Lower lobe of right lung (tissue), 2 donors: ENCODE results near the gene TBX4. TPM values are rescaled to one million over a fixed set of nuclear protein-coding genes. Genes with fewer than 3 reads are reported as not detected.
A peak's percentile ranks its signal among the peaks of the same experiment; 100 is the strongest.

Experiments
- ATAC-seq, 2 donors: fragments of 200-7000 bp; cut with Tn5 transposase; one replicate each; pipeline ENCODE4 v1.9.1; 2020 to 2022; ENCODE audit warnings: mild to moderate bottlenecking in 2 of 2, moderate library complexity in 2 of 2
- DNase-seq: peaks from one replicate; pipeline ENCODE4 v3.0.0-alpha.2; 2020
- H3K27ac ChIP-seq: fragments of 200-600 bp; one replicate; pipeline ENCODE4 v1.8.0; 2022
- H3K27me3 ChIP-seq: fragments of 200-600 bp; one replicate; pipeline ENCODE4 v1.8.0; 2022; ENCODE audit warnings: low read depth
- H3K36me3 ChIP-seq: fragments of 200-600 bp; one replicate; pipeline ENCODE4 v1.8.0; 2022; ENCODE audit warnings: mild to moderate bottlenecking
- H3K4me1 ChIP-seq: fragments of 200-600 bp; one replicate; pipeline ENCODE4 v1.8.0; 2022
- H3K4me3 ChIP-seq: fragments of 200-600 bp; one replicate; pipeline ENCODE4 v1.8.0; 2022; ENCODE audit warnings: mild to moderate bottlenecking
- H3K9me3 ChIP-seq: fragments of 200-600 bp; one replicate; pipeline ENCODE4 v1.8.0; 2022
- intact Hi-C: fragments of 100-400 bp; cut with DNase I; formaldehyde crosslinking; loops from one replicate; pipeline ENCODE4 v1.11.0; 2022
- total RNA-seq: library from RNA; stranded (reverse); fragmentation: NEBNext Ultra II Directional; extraction: Animal tissue kit (Norgen Biotek cat#: 25700); gene quantifications from one replicate; pipeline ENCODE4 v1.2.1, GENCODE V29; 2021
- TF ChIP-seq, protein P1 (sequence below): fragments of 200-600 bp; IDR thresholded peaks from one replicate; pipeline ENCODE4 v1.8.0; 2022; ENCODE audit warnings: antibody characterized with exemption, mild to moderate bottlenecking
- donor health status: DM: no; HTN: yes; CAD: no; lungs with severe emphysema.

Gene TBX4
- total RNA-seq, 1 donor from 2014 or later, result 22.3 TPM

DNA sequence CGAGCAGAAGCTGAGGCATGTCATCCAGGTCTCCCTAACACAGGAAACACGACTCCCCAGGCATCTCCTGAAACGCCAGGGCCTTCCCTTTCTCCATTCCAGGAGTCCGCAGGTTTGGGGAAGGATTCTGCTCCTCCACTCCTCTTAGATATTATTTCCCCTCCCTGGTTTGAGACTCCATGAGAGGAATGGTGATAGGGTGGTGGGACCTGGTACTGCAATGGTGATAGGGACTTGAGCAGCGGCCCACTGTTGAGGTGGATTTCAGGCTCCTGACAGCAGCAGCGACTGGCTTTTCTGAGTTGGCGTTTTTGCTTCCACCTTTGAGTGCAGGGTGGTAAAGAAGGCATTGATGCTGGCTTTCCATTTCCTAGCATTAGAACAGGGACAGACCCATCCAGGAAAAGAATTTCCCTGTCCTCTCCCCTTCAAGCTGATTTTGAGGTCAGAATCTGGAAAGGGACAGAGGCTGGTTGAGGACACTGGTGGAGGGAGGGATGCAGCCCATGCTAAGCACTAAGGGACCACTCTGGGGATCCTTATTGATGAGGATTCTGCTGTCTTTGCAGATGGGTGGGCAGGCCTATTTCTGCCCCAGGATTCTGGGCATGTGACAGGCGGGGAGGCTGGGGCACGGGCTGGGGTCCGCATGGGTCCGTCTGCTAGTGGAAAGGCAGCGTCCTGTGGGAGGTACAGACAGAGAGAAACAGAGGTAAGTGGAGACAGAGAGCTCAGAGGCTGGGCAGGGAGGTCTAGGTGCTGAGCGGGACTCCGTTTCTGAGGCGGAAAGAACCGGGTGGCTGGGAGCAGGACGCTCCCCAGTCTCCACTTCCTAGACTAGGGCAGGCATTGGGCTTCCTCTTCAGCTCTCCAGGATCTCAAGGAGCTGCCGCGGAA is 1.3 kb upstream of the TBX4 start:
- H3K4me3 ChIP-seq, result peak overlapping the region; percentile 53
- no peaks in the 10 kb centered on the region for H3K36me3 ChIP-seq
- H3K4me1 ChIP-seq, result peaks cover 29% of the 10 kb centered on the region
- ATAC-seq (no peak), DNase-seq (no peak)
- peaks cover 57% of the 10 kb centered on the region for H3K27me3 ChIP-seq
- H3K9me3 ChIP-seq, result no peaks in the 10 kb centered on the region
- TF ChIP-seq, protein P1, sequence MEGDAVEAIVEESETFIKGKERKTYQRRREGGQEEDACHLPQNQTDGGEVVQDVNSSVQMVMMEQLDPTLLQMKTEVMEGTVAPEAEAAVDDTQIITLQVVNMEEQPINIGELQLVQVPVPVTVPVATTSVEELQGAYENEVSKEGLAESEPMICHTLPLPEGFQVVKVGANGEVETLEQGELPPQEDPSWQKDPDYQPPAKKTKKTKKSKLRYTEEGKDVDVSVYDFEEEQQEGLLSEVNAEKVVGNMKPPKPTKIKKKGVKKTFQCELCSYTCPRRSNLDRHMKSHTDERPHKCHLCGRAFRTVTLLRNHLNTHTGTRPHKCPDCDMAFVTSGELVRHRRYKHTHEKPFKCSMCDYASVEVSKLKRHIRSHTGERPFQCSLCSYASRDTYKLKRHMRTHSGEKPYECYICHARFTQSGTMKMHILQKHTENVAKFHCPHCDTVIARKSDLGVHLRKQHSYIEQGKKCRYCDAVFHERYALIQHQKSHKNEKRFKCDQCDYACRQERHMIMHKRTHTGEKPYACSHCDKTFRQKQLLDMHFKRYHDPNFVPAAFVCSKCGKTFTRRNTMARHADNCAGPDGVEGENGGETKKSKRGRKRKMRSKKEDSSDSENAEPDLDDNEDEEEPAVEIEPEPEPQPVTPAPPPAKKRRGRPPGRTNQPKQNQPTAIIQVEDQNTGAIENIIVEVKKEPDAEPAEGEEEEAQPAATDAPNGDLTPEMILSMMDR, result no peak
- peak overlapping the region; percentile 82 for H3K27ac ChIP-seq
- intact Hi-C loops, result no loop called here

DNA sequence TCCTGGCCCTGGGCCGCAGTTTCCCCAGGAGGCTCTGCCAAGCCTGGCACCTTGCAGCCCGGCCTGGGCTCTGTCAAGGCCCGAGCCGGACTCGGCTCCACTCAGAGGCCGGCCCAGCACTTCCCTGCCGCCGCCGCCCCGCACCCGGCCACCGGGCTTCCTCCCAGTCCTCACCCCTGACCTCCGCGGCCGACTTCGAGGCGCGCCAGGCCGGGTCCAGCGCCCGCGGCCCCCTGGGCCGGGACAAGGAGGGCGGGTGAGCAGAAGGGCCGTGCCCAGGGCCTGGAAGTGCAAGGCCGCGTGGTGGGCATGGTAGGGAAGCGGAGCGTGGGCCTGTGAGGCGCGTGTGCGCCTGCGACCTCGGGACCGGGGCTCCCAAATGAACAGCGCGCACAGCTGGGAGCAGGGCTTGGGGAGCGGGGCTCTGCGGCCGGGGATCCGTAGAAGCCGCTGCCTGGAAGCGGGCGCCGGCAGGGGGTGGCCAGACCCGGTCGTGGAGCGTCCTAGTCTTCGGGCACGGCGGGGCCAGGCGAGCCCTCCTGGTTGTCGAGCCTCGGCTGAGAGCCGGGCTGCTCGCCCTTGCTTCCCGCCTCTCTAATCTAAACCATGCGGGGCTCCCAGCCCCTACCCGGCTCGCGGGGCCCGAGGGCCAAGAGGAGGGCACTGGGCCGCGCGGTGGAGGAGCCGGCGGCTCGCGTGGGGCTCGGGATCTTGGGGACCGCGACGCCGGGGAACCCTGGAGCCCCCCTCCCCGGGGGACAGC is 503 bp upstream of the TBX4 start:
- H3K4me3 ChIP-seq, result peak overlapping the region; percentile 53
- ATAC-seq, result peak; percentile 63 to 65
- no peaks in the 10 kb centered on the region for H3K9me3 ChIP-seq
- H3K27me3 ChIP-seq, result peaks cover 65% of the 10 kb centered on the region
- no peak for DNase-seq
- TF ChIP-seq, protein P1, result no peak
- intact Hi-C loops, result no loop called here
- no peaks in the 10 kb centered on the region for H3K36me3 ChIP-seq
- peaks cover 29% of the 10 kb centered on the region for H3K4me1 ChIP-seq
- peak overlapping the region; percentile 82 for H3K27ac ChIP-seq

DNA sequence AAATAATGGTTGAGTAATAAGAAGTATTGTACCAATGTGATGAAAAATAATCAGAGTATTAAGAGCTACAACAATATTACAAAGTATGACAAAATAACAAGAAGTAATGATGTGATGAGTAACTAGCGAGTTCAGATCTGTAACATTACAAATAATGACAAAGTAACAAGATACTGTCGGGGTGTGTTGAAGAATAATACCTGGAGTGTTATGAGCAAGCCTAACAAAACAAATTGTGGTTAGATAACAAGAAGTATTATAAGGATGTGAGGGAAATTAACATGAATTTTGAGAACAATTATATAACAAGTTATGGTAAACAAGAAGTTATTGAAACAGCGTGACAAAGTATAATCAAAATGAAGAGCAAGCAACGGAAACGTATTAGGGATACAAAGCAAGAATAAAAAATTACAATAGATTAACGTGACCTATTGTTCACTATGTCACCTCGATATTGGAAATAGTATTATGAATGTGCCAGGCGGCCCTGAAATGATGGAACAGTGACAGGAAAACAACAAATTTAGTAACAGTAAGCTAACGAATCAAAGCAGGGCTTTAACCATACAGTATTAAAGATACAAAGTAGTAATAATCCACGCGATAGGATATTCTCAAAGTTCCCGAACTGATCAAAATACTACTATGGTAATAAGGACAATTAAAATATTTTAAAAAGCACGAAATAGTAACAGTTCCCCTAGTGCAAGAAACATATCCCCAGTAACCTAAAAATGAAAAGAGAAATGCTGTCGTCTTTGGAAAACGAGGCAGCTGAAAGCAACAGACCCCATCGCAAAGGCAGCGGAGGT is 1.6 kb downstream of the TBX4 start:
- H3K27me3 ChIP-seq, result peaks cover 84% of the 10 kb centered on the region
- H3K36me3 ChIP-seq, result no peaks in the 10 kb centered on the region
- no peaks in the 10 kb centered on the region for H3K9me3 ChIP-seq
- DNase-seq (no peak), ATAC-seq (no peak)
- peaks cover 38% of the 10 kb centered on the region for H3K4me1 ChIP-seq
- H3K27ac ChIP-seq, result peak overlapping the region; percentile 84
- TF ChIP-seq, protein P1, result no peak
- H3K4me3 ChIP-seq, result peak overlapping the region; percentile 53
- intact Hi-C loops, result no loop called here

DNA sequence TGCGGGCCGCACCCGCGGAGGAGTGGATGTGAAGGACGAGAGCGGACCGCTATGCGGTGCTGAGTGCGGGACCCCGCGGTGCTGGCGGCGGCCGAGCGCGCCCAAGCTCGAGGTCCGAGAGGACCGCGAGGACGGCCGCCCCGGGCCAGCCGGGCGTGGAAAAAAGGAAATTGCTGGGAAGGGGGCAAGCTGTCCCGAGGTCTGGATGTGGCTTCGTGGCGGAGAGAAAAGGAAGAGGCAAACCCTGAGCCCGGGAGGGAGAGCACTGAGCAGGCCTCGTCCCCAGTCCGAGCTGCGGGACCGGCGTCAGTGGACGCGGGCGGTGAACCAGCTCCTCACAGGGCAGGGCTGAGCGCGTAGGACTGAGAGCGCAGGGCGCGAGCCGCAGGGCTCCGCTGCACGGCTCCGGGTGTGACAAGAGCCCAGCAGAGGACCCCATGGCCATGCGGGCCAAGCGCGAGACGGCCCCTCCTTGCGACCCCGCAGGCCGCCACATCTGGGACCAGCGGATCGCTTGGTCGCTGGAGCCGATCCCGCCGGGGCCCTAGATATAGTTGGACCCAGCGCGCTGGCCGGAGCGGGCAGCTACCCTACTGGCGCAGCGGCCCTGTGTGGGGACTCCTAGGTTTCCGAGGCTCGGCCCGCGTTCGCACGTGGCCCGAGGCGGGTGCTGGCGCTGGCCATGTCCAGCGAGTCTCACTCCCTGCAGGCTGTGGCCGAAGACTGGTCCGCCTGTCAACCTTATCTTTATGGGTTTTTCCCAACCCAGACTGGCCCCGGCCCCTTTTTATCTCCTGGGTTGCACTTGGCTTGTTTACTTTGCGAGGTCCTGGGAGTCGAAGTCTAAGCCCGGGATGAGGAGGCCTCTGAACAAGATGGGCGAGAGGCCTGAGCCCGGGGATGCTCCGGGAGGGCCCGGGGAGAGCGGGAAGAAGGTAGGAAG is 2.4 kb downstream of the TBX4 start:
- H3K27ac ChIP-seq, result peak overlapping the region; percentile 84
- DNase-seq (no peak), ATAC-seq (no peak)
- H3K27me3 ChIP-seq, result peaks cover 85% of the 10 kb centered on the region
- intact Hi-C loops, result no loop called here
- H3K9me3 ChIP-seq, result no peaks in the 10 kb centered on the region
- peaks cover 38% of the 10 kb centered on the region for H3K4me1 ChIP-seq
- no peaks in the 10 kb centered on the region for H3K36me3 ChIP-seq
- TF ChIP-seq, protein P1, result no peak
- H3K4me3 ChIP-seq, result peak overlapping the region; percentile 53
